Measurements from ENCODE around the gene NHERF2. TPM values are rescaled to one million over a fixed set of nuclear protein-coding genes. Genes with fewer than 3 reads are reported as not detected.
A peak's percentile ranks its signal among the peaks of the same experiment; 100 is the strongest.

The NHERF2 gene
- total and polyA plus RNA-seq, 7 experiments from 2014 or later, result 0.33 to 3.8 (median 3.5) TPM

GRCh38 chr16:1999866-2000514 is 26.7 kb upstream of the NHERF2 start:
- no peaks in the 10 kb centered on the region for H3K27me3 ChIP-seq (ENCODE audit: control insufficient read depth in 2 of 2, insufficient read depth in 2 of 2, low read length in 2 of 2)
- ATAC-seq, result no peak
- H3K9me3 Mint-ChIP-seq, result no peaks in the 10 kb centered on the region
- peaks cover 0 to 69% (median 5%) of the 10 kb centered on the region in 3 experiments for H3K36me3 ChIP-seq (ENCODE audit: control insufficient read depth in 2 of 3, insufficient read depth in 3 of 3, low read length in 3 of 3)
- no peaks in the 10 kb centered on the region for H3K27me3 Mint-ChIP-seq
- no peaks in the 10 kb centered on the region for H3K9me3 ChIP-seq (ENCODE audit: control insufficient read depth in 2 of 3, low read length in 3 of 3)
- H3K36me3 Mint-ChIP-seq, result peaks cover 0 to 10% (median 7%) of the 10 kb centered on the region in 5 donors
- ChIA-PET CTCF (no interaction called here), POLR2A (interaction anchor here (1.1 to 1.2 kb wide), 3 partner anchors 9 to 57 kb away, joined by 3 to 8 read pairs (median 3); partner anchors contain the start of gene MSRB1)
- no peak overlapping the region for H3K27ac ChIP-seq (ENCODE audit: low read depth, low read length)
- no peak overlapping the region for H3K27ac Mint-ChIP-seq
- DNase-seq, result no peak
- intact Hi-C loops (cut with micrococcal nuclease), result loop anchor here in 1 of 2 donors (10.0 kb wide), 1 partner anchor 225 kb away; the partner anchor contains the start of gene E4F1
- no peak overlapping the region for H3K4me3 ChIP-seq (ENCODE audit: low read length)
- H3K4me3 Mint-ChIP-seq, result no peak overlapping the region
- H3K4me1 Mint-ChIP-seq, result peaks cover 0 to 11% (median 0%) of the 10 kb centered on the region in 7 donors
- peaks cover 6 to 12% of the 10 kb centered on the region in 2 donors for H3K4me1 ChIP-seq (ENCODE audit: control insufficient read depth in 2 of 2, insufficient read depth in 2 of 2, low read length in 2 of 2)

- Histone ChIP-seq H3K4me3 (ENCODE audit: low read length) (no peak overlapping the region), H3K9me3 (ENCODE audit: control insufficient read depth in 2 of 3, low read length in 3 of 3) (no peaks in the 10 kb centered on the region), H3K36me3 (ENCODE audit: control insufficient read depth in 2 of 3, insufficient read depth in 3 of 3, low read length in 3 of 3) (peaks cover 0 to 69% (median 5%) of the 10 kb centered on the region in 3 experiments), H3K27me3 (ENCODE audit: control insufficient read depth in 2 of 2, insufficient read depth in 2 of 2, low read length in 2 of 2) (no peaks in the 10 kb centered on the region), H3K27ac (ENCODE audit: low read depth, low read length) (no peak overlapping the region), H3K4me1 (ENCODE audit: control insufficient read depth in 2 of 2, insufficient read depth in 2 of 2, low read length in 2 of 2) (peaks cover 6 to 12% of the 10 kb centered on the region in 2 donors)
- Mint-ChIP-seq H3K36me3 (peaks cover 0 to 9% (median 6%) of the 10 kb centered on the region in 5 donors), H3K4me1 (peaks cover 4 to 18% (median 6%) of the 10 kb centered on the region in 7 donors), H3K9me3 (no peaks in the 10 kb centered on the region), H3K4me3 (no peak overlapping the region), H3K27me3 (no peaks in the 10 kb centered on the region), H3K27ac (no peak overlapping the region)
- no peak for DNase-seq
- ATAC-seq, result no peak
- ChIA-PET CTCF (no interaction called here), POLR2A (interaction anchor here (1.2 kb wide), 3 partner anchors 10 to 36 kb away, joined by 3 to 8 read pairs (median 4); partner anchors contain the start of gene RPS2)
- intact Hi-C loops (cut with micrococcal nuclease), result no loop called here
These were observed 25.7 kb upstream of the NHERF2 start for GRCh38 chr16:2001035-2001434.

GRCh38 chr16:2001456-2002355 is 25.0 kb upstream of the NHERF2 start:
- peaks cover 6 to 12% of the 10 kb centered on the region in 2 donors for H3K4me1 ChIP-seq (ENCODE audit: control insufficient read depth in 2 of 2, insufficient read depth in 2 of 2, low read length in 2 of 2)
- ATAC-seq, result no peak
- Mint-ChIP-seq H3K4me1 (peaks cover 7 to 22% (median 10%) of the 10 kb centered on the region in 7 donors), H3K36me3 (peaks cover 0 to 9% (median 7%) of the 10 kb centered on the region in 5 donors), H3K9me3 (no peaks in the 10 kb centered on the region), H3K27me3 (no peaks in the 10 kb centered on the region), H3K4me3 (no peak overlapping the region), H3K27ac (no peak overlapping the region)
- intact Hi-C loops (cut with micrococcal nuclease), result no loop called here
- no peak for DNase-seq
- peaks cover 0 to 67% (median 5%) of the 10 kb centered on the region in 3 experiments for H3K36me3 ChIP-seq (ENCODE audit: control insufficient read depth in 2 of 3, insufficient read depth in 3 of 3, low read length in 3 of 3)
- H3K4me3 ChIP-seq (ENCODE audit: low read length), result no peak overlapping the region
- H3K27ac ChIP-seq (ENCODE audit: low read depth, low read length), result no peak overlapping the region
- CTCF ChIA-PET, result interaction anchor here (0.6 kb wide), 2 partner anchors 151 to 419 kb away, joined by 3 read pairs; no protein-coding TSS in a partner anchor
- no peaks in the 10 kb centered on the region for H3K27me3 ChIP-seq (ENCODE audit: control insufficient read depth in 2 of 2, insufficient read depth in 2 of 2, low read length in 2 of 2)
- POLR2A ChIA-PET, result interaction anchor here (0.5 to 1.2 kb wide), 6 partner anchors 8 to 605 kb away, joined by 3 to 8 read pairs (median 3); partner anchors contain the start of genes RPS2 and TRAF7
- H3K9me3 ChIP-seq (ENCODE audit: control insufficient read depth in 2 of 3, low read length in 3 of 3), result no peaks in the 10 kb centered on the region

GRCh38 chr16:2002406-2003230 is 24.1 kb upstream of the NHERF2 start:
- H3K27me3 Mint-ChIP-seq, result no peaks in the 10 kb centered on the region
- no peak overlapping the region for H3K27ac Mint-ChIP-seq
- Histone ChIP-seq H3K27ac (ENCODE audit: low read depth, low read length) (no peak overlapping the region), H3K4me1 (ENCODE audit: control insufficient read depth in 2 of 2, insufficient read depth in 2 of 2, low read length in 2 of 2) (peaks cover 13 to 15% of the 10 kb centered on the region in 2 donors), H3K4me3 (ENCODE audit: low read length) (no peak overlapping the region), H3K27me3 (ENCODE audit: control insufficient read depth in 2 of 2, insufficient read depth in 2 of 2, low read length in 2 of 2) (no peaks in the 10 kb centered on the region), H3K36me3 (ENCODE audit: control insufficient read depth in 2 of 3, insufficient read depth in 3 of 3, low read length in 3 of 3) (peaks cover 0 to 59% (median 5%) of the 10 kb centered on the region in 3 experiments), H3K9me3 (ENCODE audit: control insufficient read depth in 2 of 3, low read length in 3 of 3) (no peaks in the 10 kb centered on the region)
- peaks cover 9 to 28% (median 18%) of the 10 kb centered on the region in 7 donors for H3K4me1 Mint-ChIP-seq
- no peaks in the 10 kb centered on the region for H3K9me3 Mint-ChIP-seq
- ChIA-PET CTCF (interaction anchor here (0.6 to 1.7 kb wide), 8 partner anchors 135 to 801 kb away, joined by 3 to 11 read pairs (median 3); partner anchors contain the start of gene TRAF7), POLR2A (interaction anchor here (0.5 to 2.1 kb wide), 6 partner anchors 9 to 606 kb away, joined by 3 to 8 read pairs (median 3); partner anchors contain the start of genes FAHD1 and TRAF7)
- H3K36me3 Mint-ChIP-seq, result peaks cover 0 to 9% (median 3%) of the 10 kb centered on the region in 5 donors
- DNase-seq (no peak), ATAC-seq (no peak)
- intact Hi-C loops (cut with micrococcal nuclease), result no loop called here
- H3K4me3 Mint-ChIP-seq, result no peak overlapping the region

GRCh38 chr16:2003231-2003826 is 23.4 kb upstream of the NHERF2 start:
- no peaks in the 10 kb centered on the region for H3K9me3 Mint-ChIP-seq
- Histone ChIP-seq H3K27me3 (ENCODE audit: control insufficient read depth in 2 of 2, insufficient read depth in 2 of 2, low read length in 2 of 2) (no peaks in the 10 kb centered on the region), H3K27ac (ENCODE audit: low read depth, low read length) (no peak overlapping the region), H3K36me3 (ENCODE audit: control insufficient read depth in 2 of 3, insufficient read depth in 3 of 3, low read length in 3 of 3) (peaks cover 0 to 53% (median 5%) of the 10 kb centered on the region in 3 experiments), H3K4me1 (ENCODE audit: control insufficient read depth in 2 of 2, insufficient read depth in 2 of 2, low read length in 2 of 2) (peaks cover 20 to 22% of the 10 kb centered on the region in 2 donors), H3K9me3 (ENCODE audit: control insufficient read depth in 2 of 3, low read length in 3 of 3) (no peaks in the 10 kb centered on the region), H3K4me3 (ENCODE audit: low read length) (no peak overlapping the region)
- peaks cover 14 to 35% (median 24%) of the 10 kb centered on the region in 7 donors for H3K4me1 Mint-ChIP-seq
- no peak overlapping the region for H3K27ac Mint-ChIP-seq
- ChIA-PET CTCF (interaction anchor here (0.6 to 1.7 kb wide), 7 partner anchors 133 to 802 kb away, joined by 3 to 11 read pairs (median 3); partner anchors contain the start of genes PKD1 and TRAF7), POLR2A (interaction anchor here (0.8 to 2.4 kb wide), 5 partner anchors 10 to 176 kb away, joined by 3 to 8 read pairs (median 3); partner anchors contain the start of genes FAHD1, RAB26 and RPS2)
- H3K4me3 Mint-ChIP-seq, result peak overlapping the region in 1 of 10 donors; percentile 66
- no peaks in the 10 kb centered on the region for H3K27me3 Mint-ChIP-seq
- DNase-seq, result no peak
- intact Hi-C loops (cut with micrococcal nuclease), result no loop called here
- no peak for ATAC-seq
- peaks cover 0 to 10% (median under 1%) of the 10 kb centered on the region in 5 donors for H3K36me3 Mint-ChIP-seq
